ENCODE data around the gene SSR3.

GRCh38 chr3:156548041-156548687 lies 6.8 kb downstream of the SSR3 start:
- TF ChIP-seq CTCF (IDR thresholded peaks at IDR 0.05) (no peak), POLR2A (IDR thresholded peaks at IDR 0.05) (no peak)

Data from ovary (tissue), 3 donors.